HG03378 (cell line): ENCODE results near the gene SPATA25.
"Not testable (repeated sequence)": the region's sequence is repeated elsewhere in the genome, so short reads cannot be mapped to it uniquely, and the experiment has no call there.

Experiments
- ATAC-seq: cut with Tn5 transposase; IDR thresholded peaks from one replicate; pipeline ENCODE4 v1.9.1; 2021; ENCODE audit warnings: mild to moderate bottlenecking, moderate library complexity; ENCODE audit not compliant: unreplicated experiment

Gene SPATA25

GRCh38 chr20:45917790-45918141, 30.3 kb upstream of the SPATA25 start:
- no peak for ATAC-seq

DNA sequence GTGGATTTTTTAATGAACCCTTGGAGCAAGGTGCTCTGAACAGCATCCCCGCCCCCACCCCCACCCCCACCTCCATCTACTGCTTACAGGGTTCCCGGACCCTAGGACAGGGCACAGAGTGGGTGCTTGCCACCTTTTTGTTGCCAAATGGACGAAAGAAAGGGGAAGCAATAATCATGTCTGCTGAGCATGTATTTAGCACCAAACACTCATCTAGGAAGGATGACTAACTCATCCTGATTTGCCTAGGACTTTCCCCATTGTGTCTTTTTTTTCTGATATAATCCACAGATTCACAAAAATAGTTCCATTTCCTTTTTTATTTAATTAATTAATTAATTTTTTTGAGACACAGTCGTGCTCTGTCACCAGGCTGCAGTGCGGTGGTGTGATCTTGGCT, 25.7 kb upstream of the SPATA25 start:
- no peak for ATAC-seq

DNA sequence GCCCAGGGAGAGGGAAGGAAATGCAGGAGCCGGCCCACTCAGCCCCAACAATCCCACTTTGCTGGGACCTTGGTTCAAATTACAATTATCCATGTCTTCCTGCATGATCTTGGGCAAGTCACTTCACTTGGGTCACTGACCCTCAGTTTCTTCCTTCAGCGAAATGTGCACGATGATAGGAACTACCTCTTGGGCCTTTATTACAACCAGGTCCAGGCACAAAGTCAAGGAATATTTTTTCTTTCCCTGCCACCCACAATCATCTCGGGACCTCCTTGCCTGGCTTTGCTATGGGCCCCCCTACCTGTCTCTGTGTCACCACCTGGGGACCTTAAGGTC, 24.9 kb upstream of the SPATA25 start:
- ATAC-seq = no peak

DNA sequence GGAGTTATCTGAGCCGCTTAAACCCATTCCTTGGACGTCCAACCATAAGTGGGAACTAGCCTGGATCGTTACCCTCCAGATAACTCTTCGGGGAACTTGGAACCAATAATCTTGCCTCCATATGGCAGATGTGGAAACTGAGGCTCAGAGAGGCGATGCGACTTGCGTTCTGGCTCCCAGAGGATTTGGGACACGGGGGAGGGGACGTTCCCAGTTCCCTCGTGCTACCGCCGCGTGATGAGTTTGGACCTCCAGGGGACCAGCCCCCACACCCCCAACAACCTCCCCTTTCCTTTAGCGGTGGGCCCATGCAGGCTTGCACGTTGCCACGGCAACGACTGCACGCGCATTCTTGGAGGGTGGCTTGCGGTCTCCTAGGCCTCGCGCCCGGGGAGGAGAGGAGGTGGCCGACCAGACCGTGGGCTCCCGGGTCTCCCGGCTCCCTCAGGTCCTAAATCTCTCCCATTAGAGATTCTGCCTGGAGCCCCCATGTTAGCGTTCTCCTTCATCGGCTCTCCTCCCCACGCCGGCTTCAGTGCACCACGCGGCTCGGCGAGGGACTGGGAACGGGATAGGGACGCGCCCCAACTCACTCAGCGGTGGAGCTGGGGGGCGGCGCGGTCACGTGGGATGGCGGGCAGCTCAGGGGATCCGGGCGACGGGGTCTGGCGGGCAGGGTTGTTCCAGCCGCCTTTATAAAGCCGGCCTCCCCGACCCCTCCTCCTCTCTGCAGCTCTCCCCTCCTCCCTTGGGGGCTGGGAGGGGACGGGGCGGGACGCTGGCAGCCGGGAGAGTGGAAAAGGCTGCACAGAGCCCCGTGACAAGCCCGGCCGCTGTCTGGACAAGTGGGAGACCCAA, 24.3 kb upstream of the SPATA25 start, which contains the start of gene PLTP:
TSS of gene PLTP (minus strand) at position 670 of the 858 bp plus-strand sequence. CDS start 703 bp downstream, outside the sequence.
- ATAC-seq = no peak

GRCh38 chr20:45910670-45911485, 23.5 kb upstream of the SPATA25 start:
- peak; percentile 88 for ATAC-seq

GRCh38 chr20:45909817-45910669, 22.6 kb upstream of the SPATA25 start:
- no peak for ATAC-seq

DNA sequence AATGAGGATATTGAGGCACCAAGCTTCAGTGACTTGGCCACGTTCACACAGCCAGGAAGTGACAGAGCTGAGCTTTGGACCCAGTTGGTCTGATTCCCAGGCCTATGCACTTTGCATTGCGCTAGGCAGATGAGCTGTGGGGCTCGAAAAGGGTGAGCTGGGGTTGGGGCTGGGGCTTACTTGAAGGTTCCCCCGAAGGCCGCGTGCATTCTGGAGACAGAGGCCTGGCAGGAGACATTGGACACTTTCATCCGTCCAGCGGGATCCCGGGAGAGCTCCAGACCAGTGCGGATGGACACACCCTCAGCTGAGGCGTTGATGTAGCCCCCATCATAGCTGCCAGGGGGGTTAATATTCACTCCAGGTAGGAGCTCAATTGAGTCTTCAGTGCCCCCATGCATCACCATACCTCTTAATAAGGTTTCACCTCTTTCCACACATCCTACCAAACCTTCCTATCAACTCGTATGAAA, 21.9 kb upstream of the SPATA25 start:
- ATAC-seq = no peak

DNA sequence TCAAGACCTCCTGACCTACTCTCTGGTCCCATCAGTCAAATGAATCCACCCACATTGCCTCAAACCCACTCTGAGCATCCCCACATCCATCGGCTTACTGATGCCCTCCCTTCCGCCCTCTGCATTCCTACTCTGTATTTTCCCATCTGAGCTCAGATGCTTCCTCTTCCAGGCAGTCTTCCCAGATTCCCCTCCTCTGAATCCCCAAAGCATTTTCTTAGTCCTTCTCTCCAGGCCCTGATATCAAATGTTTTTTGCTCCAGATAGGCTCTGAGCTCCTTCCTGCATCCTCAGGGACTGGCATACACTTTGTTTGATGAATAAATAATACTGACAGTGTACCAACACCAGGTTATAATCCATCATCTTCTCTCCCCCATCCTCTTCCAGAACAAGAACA, 20.7 kb upstream of the SPATA25 start:
- ATAC-seq = no peak

GRCh38 chr20:45907219-45907948, 20.0 kb upstream of the SPATA25 start:
- ATAC-seq = no peak

GRCh38 chr20:45905505-45906079, 18.2 kb upstream of the SPATA25 start:
- no peak for ATAC-seq

- no peak for ATAC-seq
Measured at GRCh38 chr20:45904583-45905504, 17.4 kb upstream of the SPATA25 start.

DNA sequence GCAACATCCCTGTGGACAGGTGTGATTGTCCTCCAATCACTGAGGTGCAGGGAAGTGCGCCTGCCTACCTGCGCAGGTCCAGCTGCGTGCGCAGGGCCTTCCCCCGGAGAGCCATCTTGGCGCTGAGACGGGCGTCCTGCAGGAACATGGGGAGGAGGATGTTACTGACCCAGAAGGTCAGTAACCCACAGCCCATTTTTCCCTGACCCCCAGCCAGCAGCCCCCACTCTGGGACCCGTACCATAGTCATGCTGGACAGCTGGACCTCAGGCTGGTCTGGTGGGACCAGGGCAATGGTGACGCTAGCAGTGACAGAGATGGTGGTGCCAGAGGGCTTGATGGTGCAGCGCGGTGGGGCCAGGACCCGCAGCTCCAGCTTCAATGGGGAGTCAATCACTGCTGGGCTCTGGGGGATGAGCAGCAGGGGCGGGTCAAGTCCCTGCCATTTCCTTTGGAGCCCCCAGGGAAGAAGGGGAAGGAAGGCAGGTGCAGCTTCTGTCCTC, 14.8 kb upstream of the SPATA25 start:
- ATAC-seq = no peak

DNA sequence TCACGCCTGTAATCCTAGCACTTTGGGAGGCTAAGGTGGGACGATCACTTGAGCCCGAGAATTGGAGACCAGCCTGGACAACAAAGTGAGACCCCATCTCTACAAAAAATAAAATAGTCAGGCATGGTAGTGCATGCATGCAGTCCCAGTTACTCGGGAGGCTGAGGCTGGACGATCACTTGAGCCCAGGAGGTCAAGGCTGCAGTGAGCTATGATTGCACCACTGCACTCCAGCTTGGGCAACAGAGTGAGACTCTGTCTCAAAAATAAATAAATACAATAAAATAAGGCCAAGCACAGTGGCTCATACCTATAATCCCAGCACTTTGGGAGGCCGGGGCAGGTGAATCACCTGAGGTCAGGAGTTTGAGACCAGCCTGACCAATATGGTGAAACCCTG, 13.9 kb upstream of the SPATA25 start:
- ATAC-seq = not testable (repeated sequence)

DNA sequence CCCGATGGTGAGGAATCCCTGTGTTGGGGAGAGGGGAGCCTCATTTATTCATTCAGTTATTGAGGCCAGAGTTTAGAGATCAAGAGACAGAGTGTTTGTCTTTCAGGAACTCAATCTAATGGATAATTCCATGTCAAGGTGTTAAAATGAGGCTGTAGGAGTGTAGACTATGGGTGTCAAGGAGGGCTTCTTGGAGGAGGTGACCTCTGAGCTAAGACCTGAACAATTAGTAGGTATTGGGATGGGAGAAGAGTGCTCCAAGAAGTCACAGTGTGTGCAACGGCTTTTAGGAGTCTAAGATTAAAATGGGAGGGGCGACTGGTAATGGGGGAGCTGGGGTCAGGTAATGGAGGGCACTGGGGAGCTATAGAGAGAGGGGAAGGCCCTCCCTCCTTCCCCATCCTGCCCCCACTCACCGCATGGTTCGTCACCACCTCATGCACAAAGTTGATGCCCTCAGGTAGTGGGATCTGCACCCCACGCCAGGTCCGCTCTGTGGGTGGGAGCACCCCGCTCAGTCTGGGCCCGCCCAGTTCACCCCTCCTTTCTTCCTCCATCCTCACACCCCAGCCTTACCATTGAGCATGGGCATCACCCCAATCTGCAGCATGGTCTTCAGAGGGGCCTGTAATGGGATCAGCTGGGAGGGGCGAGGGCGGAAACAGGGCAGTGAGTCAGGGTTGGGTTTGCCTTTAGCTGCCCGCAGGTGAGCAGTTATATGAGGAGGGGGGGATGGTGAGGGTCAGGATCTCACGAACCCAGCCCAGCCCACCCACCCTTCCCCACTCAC, 11.8 kb upstream of the SPATA25 start:
- no peak for ATAC-seq

- ATAC-seq = no peak
Measured at GRCh38 chr20:45898285-45898684, 10.9 kb upstream of the SPATA25 start.

GRCh38 chr20:45897692-45898091, 10.3 kb upstream of the SPATA25 start:
- ATAC-seq = no peak

GRCh38 chr20:45897289-45897688, 9.9 kb upstream of the SPATA25 start:
- ATAC-seq = no peak

GRCh38 chr20:45896641-45897161, 9.3 kb upstream of the SPATA25 start:
- no peak for ATAC-seq
